ENCODE results near the gene ACOX2. TPM values are rescaled to one million over a fixed set of nuclear protein-coding genes. Genes with fewer than 3 reads are reported as not detected.
A peak's percentile ranks its signal among the peaks of the same experiment; 100 is the strongest.

Gene ACOX2
- total and polyA plus RNA-seq, 2 of the 13 experiments (the other 11 are each of a cell fraction or from before 2014, with no cell fraction given) = 42.6 to 98.5 TPM

- TF ChIP-seq MBD4 (IDR thresholded peaks at IDR 0.05; ENCODE audit: borderline replicate concordance, low read length) = no peak
- TF ChIP-seq HHEX (CRISPR knock-in tag; IDR thresholded peaks at IDR 0.05) = peak; percentile 61
- TF ChIP-seq, protein P1, sequence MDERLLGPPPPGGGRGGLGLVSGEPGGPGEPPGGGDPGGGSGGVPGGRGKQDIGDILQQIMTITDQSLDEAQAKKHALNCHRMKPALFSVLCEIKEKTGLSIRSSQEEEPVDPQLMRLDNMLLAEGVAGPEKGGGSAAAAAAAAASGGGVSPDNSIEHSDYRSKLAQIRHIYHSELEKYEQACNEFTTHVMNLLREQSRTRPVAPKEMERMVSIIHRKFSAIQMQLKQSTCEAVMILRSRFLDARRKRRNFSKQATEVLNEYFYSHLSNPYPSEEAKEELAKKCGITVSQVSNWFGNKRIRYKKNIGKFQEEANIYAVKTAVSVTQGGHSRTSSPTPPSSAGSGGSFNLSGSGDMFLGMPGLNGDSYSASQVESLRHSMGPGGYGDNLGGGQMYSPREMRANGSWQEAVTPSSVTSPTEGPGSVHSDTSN (CRISPR knock-in tag; IDR thresholded peaks at IDR 0.05) = 0 out of 2 replicates have a peak, but pooled peaks have one; percentile 38
- peak; percentile 77 for TF ChIP-seq ARID5B (CRISPR knock-in tag; IDR thresholded peaks at IDR 0.05)
- no peak for TF ChIP-seq ZNF766 (CRISPR knock-in tag; IDR thresholded peaks at IDR 0.05; ENCODE audit: borderline replicate concordance)
- TF ChIP-seq FOXO1 (CRISPR knock-in tag; IDR thresholded peaks at IDR 0.05) = peak; percentile 82
- TF ChIP-seq, protein P2, sequence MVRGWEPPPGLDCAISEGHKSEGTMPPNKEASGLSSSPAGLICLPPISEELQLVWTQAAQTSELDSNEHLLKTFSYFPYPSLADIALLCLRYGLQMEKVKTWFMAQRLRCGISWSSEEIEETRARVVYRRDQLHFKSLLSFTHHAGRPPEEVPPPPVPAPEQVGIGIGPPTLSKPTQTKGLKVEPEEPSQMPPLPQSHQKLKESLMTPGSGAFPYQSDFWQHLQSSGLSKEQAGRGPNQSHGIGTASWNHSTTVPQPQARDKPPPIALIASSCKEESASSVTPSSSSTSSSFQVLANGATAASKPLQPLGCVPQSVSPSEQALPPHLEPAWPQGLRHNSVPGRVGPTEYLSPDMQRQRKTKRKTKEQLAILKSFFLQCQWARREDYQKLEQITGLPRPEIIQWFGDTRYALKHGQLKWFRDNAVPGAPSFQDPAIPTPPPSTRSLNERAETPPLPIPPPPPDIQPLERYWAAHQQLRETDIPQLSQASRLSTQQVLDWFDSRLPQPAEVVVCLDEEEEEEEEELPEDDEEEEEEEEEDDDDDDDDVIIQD (CRISPR knock-in tag; IDR thresholded peaks at IDR 0.05; ENCODE audit: low read depth) = peak; percentile 62; the same call in 1 of the 2 replicates
- TF ChIP-seq, protein P3, sequence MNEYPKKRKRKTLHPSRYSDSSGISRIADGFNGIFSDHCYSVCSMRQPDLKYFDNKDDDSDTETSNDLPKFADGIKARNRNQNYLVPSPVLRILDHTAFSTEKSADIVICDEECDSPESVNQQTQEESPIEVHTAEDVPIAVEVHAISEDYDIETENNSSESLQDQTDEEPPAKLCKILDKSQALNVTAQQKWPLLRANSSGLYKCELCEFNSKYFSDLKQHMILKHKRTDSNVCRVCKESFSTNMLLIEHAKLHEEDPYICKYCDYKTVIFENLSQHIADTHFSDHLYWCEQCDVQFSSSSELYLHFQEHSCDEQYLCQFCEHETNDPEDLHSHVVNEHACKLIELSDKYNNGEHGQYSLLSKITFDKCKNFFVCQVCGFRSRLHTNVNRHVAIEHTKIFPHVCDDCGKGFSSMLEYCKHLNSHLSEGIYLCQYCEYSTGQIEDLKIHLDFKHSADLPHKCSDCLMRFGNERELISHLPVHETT (CRISPR knock-in tag; conservative IDR thresholded peaks at IDR 0.05) = no peak
- peak; percentile 30; the same call in 1 of the 2 replicates for TF ChIP-seq ZNF431 (CRISPR knock-in tag; IDR thresholded peaks at IDR 0.05; ENCODE audit: borderline replicate concordance, low read depth)
- 0 out of 2 replicates have a peak, but pooled peaks have one; percentile 24 for TF ChIP-seq ZNF331 (CRISPR knock-in tag; IDR thresholded peaks at IDR 0.05)
- TF ChIP-seq EHMT2 (IDR thresholded peaks at IDR 0.05; ENCODE audit: borderline replicate concordance, low read depth, low read length) = peak; percentile 49; the same call in 1 of the 2 replicates
- peak; percentile 21; the same call in 1 of the 2 replicates for TF ChIP-seq HOXA3 (CRISPR knock-in tag; IDR thresholded peaks at IDR 0.05)
- TF ChIP-seq PITX1 (CRISPR knock-in tag; IDR thresholded peaks at IDR 0.05) = peak; percentile 35; the same call in 1 of the 2 replicates
- TF ChIP-seq, protein P4, sequence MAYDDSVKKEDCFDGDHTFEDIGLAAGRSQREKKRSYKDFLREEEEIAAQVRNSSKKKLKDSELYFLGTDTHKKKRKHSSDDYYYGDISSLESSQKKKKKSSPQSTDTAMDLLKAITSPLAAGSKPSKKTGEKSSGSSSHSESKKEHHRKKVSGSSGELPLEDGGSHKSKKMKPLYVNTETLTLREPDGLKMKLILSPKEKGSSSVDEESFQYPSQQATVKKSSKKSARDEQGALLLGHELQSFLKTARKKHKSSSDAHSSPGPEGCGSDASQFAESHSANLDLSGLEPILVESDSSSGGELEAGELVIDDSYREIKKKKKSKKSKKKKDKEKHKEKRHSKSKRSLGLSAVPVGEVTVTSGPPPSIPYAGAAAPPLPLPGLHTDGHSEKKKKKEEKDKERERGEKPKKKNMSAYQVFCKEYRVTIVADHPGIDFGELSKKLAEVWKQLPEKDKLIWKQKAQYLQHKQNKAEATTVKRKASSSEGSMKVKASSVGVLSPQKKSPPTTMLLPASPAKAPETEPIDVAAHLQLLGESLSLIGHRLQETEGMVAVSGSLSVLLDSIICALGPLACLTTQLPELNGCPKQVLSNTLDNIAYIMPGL (CRISPR knock-in tag; IDR thresholded peaks at IDR 0.05; ENCODE audit: borderline replicate concordance in 1 of 2, low read depth in 1 of 2) = 0 out of 4 replicates have a peak, but pooled peaks of 1 of the 2 experiments have one; percentile 34
- TF ChIP-seq ATF1 (CRISPR knock-in tag; IDR thresholded peaks at IDR 0.05) = peak; percentile 55
- TF ChIP-seq POLR2AphosphoS2 (IDR thresholded peaks at IDR 0.05; ENCODE audit: low read depth, low read length) = no peak
- TF ChIP-seq ZMYM2 (CRISPR knock-in tag; IDR thresholded peaks at IDR 0.05) = peak; percentile 71; the same call in 1 of the 2 replicates
- TF ChIP-seq ZNF776 (CRISPR knock-in tag; IDR thresholded peaks at IDR 0.05) = no peak
- TF ChIP-seq TMF1 (CRISPR knock-in tag; IDR thresholded peaks at IDR 0.05; ENCODE audit: low read depth) = no peak
- no peak for TF ChIP-seq TCF12 (IDR thresholded peaks at IDR 0.05)
- TF ChIP-seq TCF12 (CRISPR knock-in tag; IDR thresholded peaks at IDR 0.05) = 0 out of 2 replicates have a peak, but pooled peaks have one; percentile 39
Measured at GRCh38 chr3:58474967-58475578, 61.9 kb downstream of the ACOX2 start (continued).
